HK-2 (cell line): ENCODE measurements around the gene RABGAP1L.
"Not testable (repeated sequence)": the region's sequence is repeated elsewhere in the genome, so short reads cannot be mapped to it uniquely, and the experiment has no call there.

Source experiments
- DNase-seq: peaks from one replicate; pipeline ENCODE4 v3.0.0-alpha.2; 2018; ENCODE audit not compliant: unreplicated experiment

Gene RABGAP1L

DNA sequence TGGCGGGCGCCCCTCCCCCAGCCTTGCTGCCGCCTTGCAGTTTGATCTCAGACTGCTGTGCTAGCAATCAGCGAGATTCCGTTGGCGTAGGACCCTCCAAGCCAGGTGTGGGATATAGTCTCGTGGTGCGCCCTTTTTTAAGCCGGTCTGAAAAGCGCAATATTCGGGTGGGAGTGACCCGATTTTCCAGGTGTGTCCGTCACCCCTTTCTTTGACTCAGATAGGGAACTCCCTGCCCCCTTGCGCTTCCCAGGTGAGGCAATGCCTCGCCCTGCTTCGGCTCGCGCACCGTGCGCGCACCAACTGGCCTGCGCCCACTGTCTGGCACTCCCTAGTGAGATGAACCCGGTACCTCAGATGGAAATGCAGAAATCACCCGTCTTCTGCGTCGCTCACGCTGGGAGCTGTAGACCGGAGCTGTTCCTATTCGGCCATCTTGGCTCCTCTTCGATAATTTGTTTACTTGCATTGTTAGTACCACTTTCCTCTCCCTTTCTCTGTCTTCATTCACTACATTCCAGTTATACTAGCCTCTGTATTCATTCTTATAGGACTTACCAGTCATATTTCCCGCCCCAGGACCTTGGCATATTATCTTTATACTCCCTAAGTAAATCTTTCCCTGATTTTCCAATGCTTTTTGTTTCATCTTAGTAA is 79.7 kb downstream of the RABGAP1L start:
- not testable (repeated sequence) for DNase-seq

DNA sequence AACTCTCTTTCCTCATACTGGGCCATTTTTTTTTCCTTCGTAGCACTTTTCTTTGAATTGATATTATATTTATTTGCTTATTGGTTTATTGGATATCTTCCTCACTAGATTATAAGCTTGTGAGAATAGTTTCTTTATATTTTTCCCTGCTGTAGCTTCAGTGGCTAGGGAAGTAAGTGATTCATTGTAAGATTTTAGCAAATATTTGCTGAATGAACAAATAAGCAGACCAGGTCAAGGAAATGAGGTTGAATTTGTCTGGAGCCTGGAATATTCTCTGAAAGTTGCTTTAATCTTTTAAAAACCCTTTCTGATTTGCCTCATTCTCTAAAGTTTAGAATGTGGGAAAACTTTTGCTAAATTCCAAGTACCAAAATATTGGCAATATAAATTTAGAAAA is 80.2 kb downstream of the RABGAP1L start:
- no peak for DNase-seq

DNA sequence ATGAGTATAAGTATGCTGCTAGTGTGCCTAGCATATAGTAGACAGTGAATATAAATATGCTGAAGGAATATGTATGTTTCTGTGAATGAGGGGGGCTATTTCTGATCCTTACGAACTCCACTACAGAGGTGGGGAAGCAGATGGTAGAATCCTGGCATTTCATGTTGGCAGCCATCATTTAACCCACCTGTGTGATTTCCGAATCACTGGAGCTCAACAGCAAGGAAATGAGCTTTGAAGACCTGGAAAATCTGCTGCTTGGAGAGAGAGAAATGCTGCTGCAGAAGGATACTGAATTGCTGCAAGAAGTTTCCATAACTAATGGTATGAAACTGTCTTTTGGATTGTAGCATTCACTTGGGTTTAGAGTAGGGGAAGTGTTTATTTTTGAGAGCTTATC is 83.5 kb downstream of the RABGAP1L start:
- DNase-seq, result no peak

GRCh38 chr1:174243451-174244000 is 84.2 kb downstream of the RABGAP1L start:
- DNase-seq, result no peak

GRCh38 chr1:174244017-174244416 is 84.7 kb downstream of the RABGAP1L start:
- DNase-seq, result no peak

DNA sequence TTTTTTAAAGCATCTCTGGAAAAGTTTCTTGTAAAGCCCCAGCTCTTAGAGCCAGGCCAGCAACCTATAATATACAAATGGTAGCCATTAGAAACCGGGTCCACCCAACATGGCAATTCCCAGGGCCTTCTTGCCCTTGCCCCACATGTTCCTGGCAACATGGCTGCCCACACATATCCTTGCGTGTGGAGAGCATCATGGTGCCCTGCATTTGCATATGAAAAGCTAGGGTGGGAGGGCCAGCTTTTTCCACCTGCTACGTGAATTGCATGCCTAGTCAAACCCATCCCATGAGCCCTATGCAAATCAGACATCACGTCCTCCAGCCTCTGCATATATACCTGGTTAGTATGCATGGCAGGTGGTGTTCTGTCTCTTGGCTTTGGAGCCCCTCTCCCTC is 88.2 kb downstream of the RABGAP1L start:
- DNase-seq, result no peak

DNA sequence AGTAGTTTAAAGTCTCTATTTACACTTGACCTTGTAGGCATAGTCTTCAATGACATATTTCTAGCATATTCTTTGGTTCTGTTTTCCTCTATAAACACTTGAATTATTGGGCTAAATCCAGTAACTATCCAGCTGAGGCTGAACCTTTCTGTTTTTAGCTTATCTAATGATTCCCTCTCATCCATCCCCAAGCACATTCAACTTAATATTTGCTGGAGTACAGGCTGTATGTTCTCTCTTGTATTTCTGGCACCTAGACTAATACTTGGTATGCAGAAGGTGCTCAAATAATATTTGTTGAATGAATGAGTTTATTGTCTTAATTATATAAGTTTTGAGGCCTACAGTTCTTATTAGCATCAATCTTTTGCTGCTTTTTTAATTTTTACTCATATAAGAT is 88.7 kb downstream of the RABGAP1L start:
- no peak for DNase-seq

- DNase-seq, result not testable (repeated sequence)
Measured at GRCh38 chr1:174256386-174256785, 97.1 kb downstream of the RABGAP1L start.

- peak; percentile 31 for DNase-seq
Measured at GRCh38 chr1:174258148-174258550, 98.8 kb downstream of the RABGAP1L start.

DNA sequence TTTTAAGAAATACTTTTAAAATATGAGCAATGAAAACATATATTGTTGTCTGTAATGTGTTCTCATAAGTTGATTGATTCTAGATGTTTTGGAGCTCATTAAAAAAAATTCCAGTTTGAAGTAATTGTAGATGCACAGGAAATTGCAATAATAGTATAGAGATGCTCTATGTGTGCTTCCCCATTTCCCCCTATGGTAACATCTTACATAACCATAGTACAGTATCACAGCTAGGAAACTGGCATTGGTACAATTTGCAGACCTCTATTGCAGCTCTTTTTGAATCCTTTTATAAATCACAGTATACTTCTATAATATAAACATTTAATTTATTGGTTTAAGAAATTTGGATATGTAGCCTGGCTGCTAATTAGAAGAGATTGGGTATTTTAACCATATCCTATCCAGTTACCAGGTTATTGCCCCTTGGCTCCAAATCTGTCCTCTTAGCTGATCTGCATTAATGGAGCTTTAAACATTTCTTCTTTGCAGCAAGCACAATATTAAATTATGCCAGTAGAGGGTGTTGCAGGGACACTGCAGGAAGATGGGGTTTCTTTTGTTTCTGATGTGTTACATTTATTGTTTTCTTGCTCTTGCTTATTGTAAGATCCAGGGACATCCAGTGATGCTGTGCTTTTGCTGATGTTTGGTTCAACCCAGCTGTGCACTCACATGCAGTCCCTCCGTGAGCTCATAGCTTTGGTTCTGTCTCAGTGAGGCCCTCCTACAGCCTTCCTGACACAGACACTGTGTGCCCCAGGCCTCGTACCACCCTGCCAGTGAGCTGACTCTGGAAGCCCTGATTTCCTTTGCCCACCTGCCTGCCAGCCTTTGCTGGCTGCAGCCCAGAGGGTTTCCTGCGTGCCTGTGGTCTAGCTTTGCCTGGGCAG is 103.3 kb downstream of the RABGAP1L start:
- peak; percentile 11 for DNase-seq

DNA sequence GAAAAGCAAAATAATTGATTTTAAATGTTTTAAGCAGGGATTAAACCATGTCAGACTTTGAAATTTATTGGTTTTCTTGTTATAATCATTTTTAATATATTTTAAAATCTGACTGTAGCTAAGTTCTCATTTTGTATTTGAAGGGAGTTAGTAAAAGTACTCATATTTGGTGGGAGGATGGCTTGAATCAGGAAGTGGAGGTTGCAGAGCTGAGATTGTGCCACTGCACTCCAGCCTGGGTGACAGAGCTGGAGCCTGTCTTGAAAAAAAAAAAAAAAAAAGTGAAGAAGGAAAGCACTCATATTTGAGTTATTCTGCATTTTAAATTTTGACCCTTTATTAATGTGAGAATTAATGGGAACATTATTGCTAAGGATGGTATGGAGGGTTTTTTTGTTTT is 106.0 kb downstream of the RABGAP1L start:
- DNase-seq, result no peak

- DNase-seq, result no peak
Measured at GRCh38 chr1:174266476-174266875, 107.2 kb downstream of the RABGAP1L start.

- no peak for DNase-seq
Measured at GRCh38 chr1:174266991-174267612, 107.8 kb downstream of the RABGAP1L start.

- no peak for DNase-seq
Measured at GRCh38 chr1:174269989-174270651, 110.8 kb downstream of the RABGAP1L start.

- DNase-seq, result no peak
Measured at GRCh38 chr1:174273190-174273589, 113.9 kb downstream of the RABGAP1L start.

- DNase-seq, result no peak
Measured at GRCh38 chr1:174273776-174274175, 114.5 kb downstream of the RABGAP1L start.

DNA sequence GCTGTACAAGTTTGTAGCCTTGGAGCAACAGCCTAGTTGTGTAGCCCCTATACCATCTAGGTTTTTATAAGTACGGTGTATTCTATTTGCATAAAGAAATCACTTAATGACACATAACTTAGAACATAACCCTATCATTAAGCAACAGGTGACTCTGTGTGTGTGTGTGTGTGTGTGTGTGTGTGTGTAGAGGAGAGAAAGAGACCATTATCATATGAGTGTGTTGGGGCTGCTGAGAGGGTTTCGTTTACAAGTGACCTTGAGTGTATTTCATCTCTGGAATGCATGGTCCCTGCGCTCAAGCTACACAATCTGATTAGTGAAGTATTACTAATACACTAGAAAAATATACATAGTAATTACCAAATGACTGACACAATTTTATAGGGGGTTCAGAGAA is 115.1 kb downstream of the RABGAP1L start:
- no peak for DNase-seq

- no peak for DNase-seq
Measured at GRCh38 chr1:174274884-174275283, 115.6 kb downstream of the RABGAP1L start.

DNA sequence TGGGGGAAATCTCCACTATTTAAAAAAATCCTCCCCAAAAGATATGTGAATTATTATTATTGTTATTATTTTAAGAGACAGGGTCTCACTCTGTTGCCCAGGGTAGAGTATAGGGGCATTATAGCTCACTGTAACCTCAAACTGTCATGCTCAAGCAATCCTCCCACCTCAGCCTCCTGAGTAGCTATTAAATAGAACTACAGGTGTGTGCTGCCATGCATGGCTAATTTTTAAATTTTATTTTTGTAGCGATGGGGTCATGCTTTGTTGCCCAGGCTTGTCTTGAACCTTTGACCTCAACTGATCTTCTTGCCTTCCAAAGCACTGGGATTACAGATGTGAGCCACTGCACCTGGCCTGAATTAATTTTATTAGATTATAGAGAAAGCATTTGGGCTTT is 116.8 kb downstream of the RABGAP1L start:
- no peak for DNase-seq

- no peak for DNase-seq
Measured at GRCh38 chr1:174284052-174284451, 124.7 kb downstream of the RABGAP1L start.

GRCh38 chr1:174286042-174286441 is 126.7 kb downstream of the RABGAP1L start:
- no peak for DNase-seq
